ENCODE data around the gene SPDYE6.
A peak's percentile ranks its signal among the peaks of the same experiment; 100 is the strongest.
"Not testable (repeated sequence)": the region's sequence is repeated elsewhere in the genome, so short reads cannot be mapped to it uniquely, and the experiment has no call there.

SPDYE6 gene

DNA sequence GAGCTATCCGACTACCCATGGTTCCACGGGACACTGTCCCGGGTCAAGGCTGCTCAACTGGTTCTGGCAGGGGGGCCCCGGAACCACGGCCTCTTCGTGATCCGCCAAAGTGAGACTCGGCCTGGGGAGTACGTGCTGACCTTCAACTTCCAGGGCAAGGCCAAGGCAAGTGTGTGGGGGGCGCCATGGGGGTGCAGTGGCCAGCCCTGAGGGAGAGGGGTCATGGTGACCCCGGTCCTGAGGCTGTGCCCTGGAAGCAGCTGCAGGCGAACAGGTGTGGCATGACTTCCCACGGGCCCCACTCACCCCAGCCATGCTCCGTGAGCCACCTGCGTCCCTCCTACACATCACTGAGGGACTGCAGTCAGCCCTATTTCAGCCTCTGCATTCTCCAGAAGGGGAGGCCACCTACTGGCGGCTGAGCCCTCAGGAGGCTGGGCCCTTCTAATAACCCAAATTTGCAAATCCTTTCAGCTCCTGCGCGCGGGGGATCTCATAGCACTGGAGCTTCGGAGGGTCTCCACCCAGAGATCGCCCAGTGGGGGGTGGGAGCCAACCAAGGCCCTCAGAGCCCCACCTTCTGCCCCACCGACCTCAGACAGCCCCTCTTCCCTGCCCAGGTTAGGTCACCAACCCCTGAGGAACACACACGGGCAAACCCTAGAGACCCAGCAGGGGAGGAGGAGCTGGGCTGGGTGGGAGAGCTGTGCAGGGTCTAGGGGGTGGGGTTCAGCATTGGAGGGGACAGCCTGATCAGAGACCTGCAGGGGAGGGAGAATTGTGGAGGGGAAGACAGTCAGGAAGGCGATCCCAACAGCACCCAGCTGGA, 38.8 kb downstream of the SPDYE6 start:
- DNase-seq, result no peak

DNA sequence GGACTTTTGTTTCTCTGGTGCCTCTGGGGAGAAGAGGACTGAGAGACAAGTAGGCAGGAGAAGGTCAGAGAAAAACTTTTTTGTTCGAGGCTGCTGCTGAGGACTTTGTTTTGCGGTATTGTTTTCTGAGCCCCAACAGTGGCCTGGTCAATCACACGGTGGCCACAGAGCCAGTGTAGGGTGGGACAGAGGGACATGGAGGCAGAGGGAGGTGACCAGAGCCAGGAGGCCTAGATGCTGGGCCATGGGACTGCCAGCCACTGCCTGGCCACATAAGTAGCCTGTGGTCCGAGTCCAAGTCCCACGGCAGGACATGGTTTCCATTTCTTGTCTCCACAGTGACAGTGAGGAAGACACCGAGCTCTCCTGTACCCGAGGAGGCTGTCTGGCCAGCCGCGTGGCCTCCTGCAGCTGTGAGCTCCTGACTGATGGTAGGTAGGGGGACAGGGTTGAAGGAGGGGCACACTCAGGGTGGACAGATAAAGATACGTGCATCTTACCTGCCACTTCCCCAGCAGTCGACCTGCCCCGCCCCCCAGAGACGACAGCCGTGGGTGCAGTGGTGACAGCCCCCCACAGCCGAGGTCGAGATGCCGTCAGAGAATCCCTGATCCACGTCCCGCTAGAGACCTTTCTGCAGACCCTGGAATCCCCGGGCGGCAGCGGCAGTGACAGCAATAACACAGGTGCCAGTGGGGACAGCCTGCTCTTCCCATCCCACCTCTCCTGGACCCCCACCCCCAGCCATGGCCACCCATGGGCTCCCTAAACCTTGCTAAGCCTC, 42.1 kb downstream of the SPDYE6 start:
- DNase-seq, result no peak

DNA sequence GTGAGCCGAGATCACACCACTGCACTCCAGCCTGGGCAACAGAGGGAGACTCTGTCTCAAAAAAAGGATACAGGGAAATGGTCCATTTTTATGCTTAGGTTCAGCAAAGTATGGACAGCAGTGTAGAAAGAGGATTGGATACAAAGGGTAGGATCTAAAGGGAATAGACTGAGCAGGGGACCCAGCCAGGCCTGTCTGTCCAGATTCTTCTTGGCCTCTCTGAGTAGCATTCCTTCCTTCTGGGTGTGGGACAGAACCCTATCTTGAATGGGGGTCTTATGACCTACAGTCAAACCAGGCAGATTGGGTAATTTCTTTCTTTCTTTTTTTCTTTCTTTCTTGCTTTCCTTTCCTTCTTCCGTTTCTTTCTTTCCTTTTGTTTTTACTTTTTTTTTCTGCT, 43.9 kb downstream of the SPDYE6 start:
- no peak for DNase-seq

DNA sequence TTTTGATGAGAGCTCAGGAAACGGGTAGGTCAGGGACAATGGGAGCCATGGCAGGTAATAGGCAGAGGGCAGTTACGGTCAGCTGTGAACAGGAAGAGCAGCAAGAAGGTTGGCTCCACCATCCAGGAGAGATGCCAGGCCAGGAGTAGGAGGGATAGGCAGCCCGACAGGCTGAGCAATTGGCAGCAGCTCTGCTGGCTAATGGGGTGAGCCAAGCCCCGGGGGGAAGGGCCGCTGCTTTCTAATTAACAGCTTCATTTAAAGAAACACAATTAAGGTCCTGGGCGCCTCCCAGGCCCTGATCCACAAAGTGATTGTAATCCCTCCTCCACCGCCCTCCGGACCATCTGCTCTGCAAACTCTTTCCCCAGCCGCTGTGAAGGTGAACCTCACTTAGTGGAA, 45.8 kb downstream of the SPDYE6 start:
- no peak for DNase-seq

DNA sequence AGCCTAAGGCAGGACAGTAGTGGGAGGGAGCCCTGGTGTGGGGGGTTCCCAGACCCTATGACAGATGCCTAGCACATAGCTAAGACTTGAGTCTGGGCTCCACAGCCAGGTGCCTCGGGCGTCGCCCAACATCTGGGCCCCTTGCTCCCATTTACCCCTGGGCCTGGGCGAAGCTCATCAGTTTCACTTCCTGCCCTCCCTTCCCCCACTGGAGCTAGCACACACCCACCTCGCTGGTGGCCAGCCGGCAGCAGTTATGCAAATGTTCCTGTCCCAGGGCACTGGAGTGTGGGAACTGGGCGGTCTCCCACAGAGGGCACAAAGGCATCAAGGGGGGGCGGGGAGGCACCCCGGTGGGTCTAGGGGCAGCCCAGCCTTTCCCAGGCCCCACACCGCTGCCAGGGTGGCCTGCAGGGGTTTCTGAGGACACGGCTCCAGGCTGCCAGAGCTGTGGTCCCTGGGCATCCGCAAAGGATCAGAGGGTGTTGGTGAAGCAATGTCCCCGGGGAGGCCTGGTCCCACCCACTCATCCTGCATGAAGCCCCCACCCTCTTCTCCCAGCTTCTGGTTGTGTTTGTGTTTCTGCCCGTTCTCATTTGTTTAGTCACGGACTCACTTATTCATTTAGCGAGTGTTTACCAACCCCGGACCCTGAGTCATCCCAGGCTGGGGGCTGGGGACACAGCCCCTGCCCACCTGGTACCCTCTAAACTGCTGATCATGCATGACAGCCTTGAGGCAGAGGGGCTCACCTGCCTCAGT, 49.1 kb downstream of the SPDYE6 start:
- peak; percentile 77 for DNase-seq

GRCh38 chr7:102305414-102306268, 50.6 kb downstream of the SPDYE6 start:
- no peak for DNase-seq

- no peak for DNase-seq
Measured at GRCh38 chr7:102304668-102305067, 51.6 kb downstream of the SPDYE6 start.

- no peak for DNase-seq
Measured at GRCh38 chr7:102303669-102304422, 52.4 kb downstream of the SPDYE6 start.

DNA sequence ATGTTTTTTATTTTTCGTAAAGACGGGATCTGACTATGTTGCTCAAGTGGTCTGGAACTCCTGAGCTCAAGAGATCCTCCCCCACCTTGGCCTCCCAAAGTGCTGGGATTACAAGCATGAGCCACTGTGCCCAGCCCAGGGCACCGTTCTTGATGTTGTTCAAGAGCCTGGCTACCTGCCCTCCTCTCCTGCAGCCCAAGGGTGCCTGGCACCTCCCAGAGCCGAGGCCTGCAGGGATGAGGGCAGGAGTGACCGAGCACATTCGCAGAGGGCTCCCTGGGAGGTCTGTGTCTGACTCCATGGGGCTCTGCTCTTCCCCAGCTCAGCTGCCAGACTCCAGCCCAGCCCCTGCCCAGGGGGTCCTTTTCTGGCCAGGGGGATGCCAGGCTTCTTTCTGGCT, 54.2 kb downstream of the SPDYE6 start:
- no peak for DNase-seq

DNA sequence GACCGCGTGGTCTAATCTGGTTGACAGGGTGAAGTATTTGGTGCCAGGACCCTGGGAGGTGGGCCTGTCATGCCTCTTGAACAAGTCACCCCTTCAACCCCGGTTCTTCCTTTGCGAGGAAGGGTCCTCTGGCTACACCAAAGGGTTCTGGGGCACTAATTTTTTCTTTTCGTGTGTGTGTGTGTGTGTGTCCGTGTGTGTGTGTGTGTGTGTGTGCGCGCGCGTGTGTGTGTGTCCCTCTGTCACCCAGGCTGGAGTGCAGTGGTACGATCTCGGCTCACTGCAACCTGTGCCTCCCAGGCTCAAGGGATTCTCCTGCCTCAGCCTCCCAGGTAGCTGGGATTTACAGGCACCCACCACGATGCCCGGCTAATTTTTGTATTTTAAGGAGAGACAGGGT, 54.9 kb downstream of the SPDYE6 start:
- not testable (repeated sequence) for DNase-seq

GRCh38 chr7:102300643-102301221, 55.5 kb downstream of the SPDYE6 start:
- DNase-seq, result no peak

DNA sequence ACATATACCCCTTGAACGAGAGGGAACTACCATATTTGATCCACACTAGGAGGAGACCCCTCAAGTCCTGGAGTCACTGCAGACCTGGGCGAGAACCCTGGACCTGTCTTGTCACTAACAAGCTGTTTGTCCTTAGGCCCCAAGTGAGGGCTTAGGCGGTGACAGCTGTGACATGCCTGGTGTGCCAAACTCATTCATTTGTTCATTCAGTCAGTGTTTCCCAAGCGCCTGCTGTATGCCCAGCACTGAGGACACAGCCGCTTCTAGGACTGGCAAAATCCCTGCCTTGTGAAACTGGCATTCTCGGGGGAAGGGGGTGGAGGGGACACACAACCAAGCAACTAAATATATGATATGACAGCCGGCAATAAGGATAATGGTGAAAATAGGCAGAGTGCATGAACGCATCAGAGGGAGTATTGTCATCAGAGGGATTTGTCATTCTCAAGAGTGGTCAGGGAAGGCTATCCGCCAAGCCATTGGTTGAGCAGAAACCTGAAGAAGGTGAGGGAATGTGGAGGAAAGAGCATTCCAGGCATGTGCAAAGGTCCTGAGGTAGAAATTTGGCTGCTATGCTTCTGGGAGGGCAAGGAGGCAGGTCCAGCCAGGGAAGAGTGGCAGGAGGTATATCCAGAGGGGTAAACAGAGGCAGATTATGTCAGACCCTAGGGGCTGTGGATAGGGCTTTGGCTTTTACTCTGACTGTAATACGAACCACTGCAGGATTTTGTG, 58.6 kb downstream of the SPDYE6 start:
- DNase-seq, result no peak

GRCh38 chr7:102296514-102296913, 59.7 kb downstream of the SPDYE6 start:
- DNase-seq, result no peak

GRCh38 chr7:102296179-102296438, 60.1 kb downstream of the SPDYE6 start:
- no peak for DNase-seq

Data from activated CD4-positive, alpha-beta T cell treated with anti-CD3 and anti-CD28 coated beads, Interleukin-10, Interleukin-2, amounts not matched to agents 100 ng/mL and 50 ng/mL, durations not matched to agents 16 hours and 8 hours (primary cell).